Raji (cell line): ENCODE data around the gene BTBD16.

Experiments used
- POLR2A ChIP-seq: IDR thresholded peaks from 2 replicates; pipeline ENCODE4 v1.6.1; 2011; ENCODE audit warnings: low read depth, low read length, control low read depth; ENCODE audit not compliant: insufficient read depth

Gene BTBD16

GRCh38 chr10:122327237-122328206, 56.4 kb downstream of the BTBD16 start:
- no peak for TF ChIP-seq POLR2A

- TF ChIP-seq POLR2A = no peak
Observed at GRCh38 chr10:122328676-122329075, 57.6 kb downstream of the BTBD16 start.

- TF ChIP-seq POLR2A = no peak
Observed at GRCh38 chr10:122329416-122329815, 58.3 kb downstream of the BTBD16 start.

GRCh38 chr10:122331100-122331499, 60.0 kb downstream of the BTBD16 start:
- TF ChIP-seq POLR2A = no peak

GRCh38 chr10:122331615-122332446, 60.7 kb downstream of the BTBD16 start:
- no peak for TF ChIP-seq POLR2A

GRCh38 chr10:122333037-122333436, 61.9 kb downstream of the BTBD16 start:
- no peak for TF ChIP-seq POLR2A

- TF ChIP-seq POLR2A = no peak
Observed at GRCh38 chr10:122336332-122336731, 65.2 kb downstream of the BTBD16 start.

GRCh38 chr10:122336961-122337360, 65.9 kb downstream of the BTBD16 start:
- no peak for TF ChIP-seq POLR2A

- TF ChIP-seq POLR2A = no peak
Observed at GRCh38 chr10:122338609-122339441, 67.7 kb downstream of the BTBD16 start.

- no peak for TF ChIP-seq POLR2A
Observed at GRCh38 chr10:122341141-122341810, 70.2 kb downstream of the BTBD16 start.

GRCh38 chr10:122342293-122343134, 71.4 kb downstream of the BTBD16 start:
- no peak for TF ChIP-seq POLR2A

GRCh38 chr10:122343135-122343800, 72.2 kb downstream of the BTBD16 start:
- TF ChIP-seq POLR2A = no peak

- no peak for TF ChIP-seq POLR2A
Observed at GRCh38 chr10:122343936-122344335, 72.8 kb downstream of the BTBD16 start.
